BJ (cell line): ENCODE data around the gene RSBN1. TPM values are rescaled to one million over a fixed set of nuclear protein-coding genes. Genes with fewer than 3 reads are reported as not detected.

Experiments
- CTCF ChIA-PET: fragments of 350-600 bp; formaldehyde crosslinking; extraction: SDS; loops from one replicate; lab custom pipeline; 2021; ENCODE audit warnings: antibody characterized with exemption, inconsistent platforms; lab: Yijun Ruan, JAX
- POLR2A ChIA-PET: fragments of 300-600 bp; sonication (Branson Sonifier 250); formaldehyde crosslinking; extraction: SDS; loops from one replicate; lab custom pipeline; 2021; ENCODE audit warnings: antibody characterized with exemption; lab: Charles Lee
- DNase-seq: peaks from one replicate; pipeline ENCODE4 v3.0.0-alpha.2; 2011; ENCODE audit warnings: low read depth
- H3K27me3 ChIP-seq: 2 replicates; pipeline ENCODE4 v1.6.0; 2011; ENCODE audit warnings: low read length; ENCODE audit not compliant: control insufficient read depth, insufficient read depth
- H3K36me3 ChIP-seq: 2 replicates; pipeline ENCODE4 v1.5.1; 2011; ENCODE audit warnings: low read length; ENCODE audit not compliant: control insufficient read depth, insufficient read depth
- H3K4me3 ChIP-seq: 2 replicates; pipeline ENCODE4 v1.5.1; 2011; ENCODE audit warnings: low read depth, mild to moderate bottlenecking, control low read depth, low read length
- CTCF ChIP-seq: IDR thresholded peaks from 2 replicates; pipeline ENCODE4 v1.5.1; 2011; ENCODE audit warnings: low read depth, mild to moderate bottlenecking, control low read depth, inconsistent platforms, low read length, moderate library complexity; ENCODE audit not compliant: insufficient read depth
- polyA plus RNA-seq: library from polyadenylated mRNA; depleted of rRNA; stranded (reverse); fragments of >200 nt; gene quantifications from 2 replicates; pipeline ENCODE4 v1.2.3, GENCODE V29; 2011

Gene RSBN1
- polyA plus RNA-seq, 1 experiment: 4.0 TPM

GRCh38 chr1:113769601-113769970 is 42.7 kb downstream of the RSBN1 start:
- CTCF ChIA-PET: no interaction called here
- H3K4me3 ChIP-seq: no peak overlapping the region
- no peak for DNase-seq
- no peaks in the 10 kb centered on the region for H3K27me3 ChIP-seq
- TF ChIP-seq CTCF: no peak
- no peaks in the 10 kb centered on the region for H3K36me3 ChIP-seq
- POLR2A ChIA-PET: no interaction called here

- Histone ChIP-seq H3K4me3 (no peak overlapping the region), H3K36me3 (no peaks in the 10 kb centered on the region), H3K27me3 (no peaks in the 10 kb centered on the region)
- ChIA-PET CTCF (no interaction called here), POLR2A (no interaction called here)
- no peak for DNase-seq
- no peak for TF ChIP-seq CTCF
Measured at GRCh38 chr1:113768916-113769600, 43.2 kb downstream of the RSBN1 start.

GRCh38 chr1:113765306-113766230 is 46.7 kb downstream of the RSBN1 start:
- no peak for TF ChIP-seq CTCF
- Histone ChIP-seq H3K27me3 (no peaks in the 10 kb centered on the region), H3K4me3 (no peak overlapping the region), H3K36me3 (no peaks in the 10 kb centered on the region)
- POLR2A ChIA-PET: no interaction called here
- CTCF ChIA-PET: interaction anchor here (1.2 kb wide), 1 partner anchor 22 kb away, joined by 3 read pairs; no protein-coding TSS in a partner anchor
- DNase-seq: no peak

- H3K4me3 ChIP-seq: no peak overlapping the region
- no peaks in the 10 kb centered on the region for H3K27me3 ChIP-seq
- no peaks in the 10 kb centered on the region for H3K36me3 ChIP-seq
- DNase-seq: no peak
- no peak for TF ChIP-seq CTCF
- ChIA-PET POLR2A (no interaction called here), CTCF (interaction anchor here (0.6 kb wide), 2 partner anchors 83 to 1980 kb away, joined by 3 to 5 read pairs; no protein-coding TSS in a partner anchor)
Measured at GRCh38 chr1:113763661-113764060, 48.6 kb downstream of the RSBN1 start.

- DNase-seq: no peak
- Histone ChIP-seq H3K27me3 (no peaks in the 10 kb centered on the region), H3K4me3 (no peak overlapping the region), H3K36me3 (no peaks in the 10 kb centered on the region)
- ChIA-PET CTCF (no interaction called here), POLR2A (no interaction called here)
- no peak for TF ChIP-seq CTCF
Measured at GRCh38 chr1:113761937-113762336, 50.3 kb downstream of the RSBN1 start.
